Immature natural killer cell (primary cell): ENCODE results near the gene SPATS2L. TPM values are rescaled to one million over a fixed set of nuclear protein-coding genes. Genes with fewer than 3 reads are reported as not detected.

Source experiments
- DNase-seq, 3 donors: peaks; one replicate each; pipeline ENCODE4 v3.0.0; 2022; ENCODE audit warnings: mixed read lengths in 1 of 3
- H3K27ac Mint-ChIP-seq, 6 donors: one replicate each; pipeline ENCODE4 v1.8.0; 2020; ENCODE audit warnings: mixed read lengths in 6 of 6, mild to moderate bottlenecking in 5 of 6, inconsistent platforms in 4 of 6, moderate library complexity in 3 of 6
- H3K27me3 Mint-ChIP-seq, 3 donors: one replicate each; pipeline ENCODE4 v1.8.0; 2020 to 2021; ENCODE audit warnings: low read depth in 3 of 3, mild to moderate bottlenecking in 3 of 3, mixed read lengths in 3 of 3, moderate library complexity in 3 of 3, inconsistent platforms in 1 of 3
- H3K36me3 Mint-ChIP-seq, 3 donors: one replicate each; pipeline ENCODE4 v1.8.0; 2020; ENCODE audit warnings: mixed read lengths in 3 of 3, inconsistent platforms in 2 of 3, mild to moderate bottlenecking in 2 of 3
- H3K4me1 Mint-ChIP-seq, 2 donors: one replicate each; pipeline ENCODE4 v1.8.0; 2020; ENCODE audit warnings: inconsistent platforms in 2 of 2, mild to moderate bottlenecking in 2 of 2, mixed read lengths in 2 of 2, moderate library complexity in 1 of 2
- H3K4me3 Mint-ChIP-seq, 5 donors: one replicate each; pipeline ENCODE4 v1.8.0; 2020; ENCODE audit warnings: mild to moderate bottlenecking in 5 of 5, mixed read lengths in 5 of 5, inconsistent platforms in 3 of 5, moderate library complexity in 3 of 5
- H3K9me3 Mint-ChIP-seq, 6 donors: one replicate each; pipeline ENCODE4 v1.8.0; 2020; ENCODE audit warnings: mild to moderate bottlenecking in 6 of 6, mixed read lengths in 6 of 6, inconsistent platforms in 4 of 6, moderate library complexity in 3 of 6
- polyA plus RNA-seq, 3 donors: library from polyadenylated mRNA; unstranded; fragments of 300-500 nt; fragmentation: Illumina TruSeq; gene quantifications; one replicate each; pipeline ENCODE4 v1.2.3, GENCODE V29; 2021

Gene SPATS2L
- polyA plus RNA-seq, 3 donors from 2014 or later = 3.4 to 3.9 TPM; not detected in 1

GRCh38 chr2:200452377-200452776, 145.9 kb downstream of the SPATS2L start:
- Mint-ChIP-seq H3K27ac (no peak overlapping the region), H3K4me1 (no peaks in the 10 kb centered on the region), H3K27me3 (peaks cover 0 to 4% (median 0%) of the 10 kb centered on the region in 3 donors), H3K9me3 (peaks cover 0 to 1% (median 0%) of the 10 kb centered on the region in 6 donors), H3K36me3 (peaks cover 0 to 3% (median 0%) of the 10 kb centered on the region in 3 donors), H3K4me3 (no peak overlapping the region)
- no peak for DNase-seq

DNA sequence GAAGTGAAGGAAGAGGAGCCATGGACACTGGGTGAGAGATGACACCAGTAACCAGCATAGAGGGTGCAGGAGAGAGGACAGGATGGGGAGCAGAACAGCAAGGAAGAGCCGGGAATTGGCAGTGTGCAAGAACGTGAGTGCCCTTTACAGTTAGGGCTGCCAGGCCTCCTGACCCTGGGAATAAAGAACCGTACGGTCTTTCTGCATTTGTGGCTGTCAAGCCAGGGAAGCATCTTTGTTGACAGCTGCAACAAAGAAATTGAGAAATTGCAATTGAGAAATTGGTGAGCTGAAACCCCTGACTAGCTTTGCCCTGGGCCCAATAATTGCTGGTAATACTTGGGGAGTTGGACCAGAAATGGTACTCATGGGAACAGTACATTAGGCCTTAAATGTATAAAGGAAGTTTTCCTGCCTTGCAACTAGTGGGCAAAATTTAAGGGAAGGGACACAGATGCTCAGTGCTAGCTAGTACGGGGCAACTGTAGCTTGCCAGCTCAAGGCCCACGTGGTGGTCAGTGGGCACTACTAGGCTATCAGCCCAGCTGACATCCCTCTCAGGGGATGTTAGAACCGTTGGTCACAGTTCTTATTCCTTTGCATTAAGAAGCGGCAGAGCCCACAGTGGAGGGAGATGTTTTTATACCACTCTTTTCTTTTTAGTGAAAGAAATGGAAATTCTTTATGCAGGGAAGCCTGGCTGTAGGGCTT, 146.8 kb downstream of the SPATS2L start:
- Mint-ChIP-seq H3K27ac (no peak overlapping the region), H3K9me3 (peaks cover 0 to 1% (median 0%) of the 10 kb centered on the region in 6 donors), H3K27me3 (peaks cover 0 to 4% (median 0%) of the 10 kb centered on the region in 3 donors), H3K4me3 (no peak overlapping the region), H3K36me3 (peaks cover 0 to 3% (median 0%) of the 10 kb centered on the region in 3 donors), H3K4me1 (no peaks in the 10 kb centered on the region)
- DNase-seq = no peak

DNA sequence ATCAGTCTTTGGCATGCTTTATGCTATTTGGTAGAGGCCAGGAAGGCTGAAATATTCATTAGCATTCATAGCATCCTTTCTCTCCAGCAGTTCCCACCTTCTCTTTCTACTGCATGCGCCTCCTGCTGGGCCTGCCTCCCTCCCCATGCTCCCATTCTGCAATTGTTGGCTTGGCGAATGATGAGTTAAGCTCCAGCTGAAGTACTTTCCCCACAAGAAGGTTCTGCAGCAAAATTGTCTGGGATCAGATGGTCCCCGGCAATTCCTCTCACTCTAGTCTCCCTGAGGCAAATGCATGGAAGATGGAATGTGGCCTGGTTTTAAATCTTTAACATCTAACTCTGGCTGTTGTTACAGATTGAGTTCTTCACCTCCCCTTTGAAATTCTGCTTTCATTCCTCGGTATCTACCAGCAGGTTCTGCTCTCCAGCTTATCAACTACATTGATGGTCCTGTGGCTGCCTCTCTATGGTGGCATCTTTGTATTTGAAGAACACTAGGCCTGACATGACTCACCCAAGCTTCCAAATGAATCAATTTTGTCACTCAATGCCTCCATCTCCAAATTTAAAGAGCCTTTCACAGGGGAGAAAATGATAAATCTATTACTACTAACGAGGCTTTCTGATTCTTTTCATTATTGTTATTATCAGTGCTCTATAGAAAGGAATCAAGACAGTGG, 147.5 kb downstream of the SPATS2L start:
- Mint-ChIP-seq H3K4me1 (no peaks in the 10 kb centered on the region), H3K36me3 (peaks cover 0 to 3% (median 0%) of the 10 kb centered on the region in 3 donors), H3K27me3 (peaks cover 0 to 4% (median 0%) of the 10 kb centered on the region in 3 donors), H3K27ac (no peak overlapping the region), H3K4me3 (no peak overlapping the region), H3K9me3 (peaks cover 0 to 1% (median 0%) of the 10 kb centered on the region in 6 donors)
- no peak for DNase-seq

DNA sequence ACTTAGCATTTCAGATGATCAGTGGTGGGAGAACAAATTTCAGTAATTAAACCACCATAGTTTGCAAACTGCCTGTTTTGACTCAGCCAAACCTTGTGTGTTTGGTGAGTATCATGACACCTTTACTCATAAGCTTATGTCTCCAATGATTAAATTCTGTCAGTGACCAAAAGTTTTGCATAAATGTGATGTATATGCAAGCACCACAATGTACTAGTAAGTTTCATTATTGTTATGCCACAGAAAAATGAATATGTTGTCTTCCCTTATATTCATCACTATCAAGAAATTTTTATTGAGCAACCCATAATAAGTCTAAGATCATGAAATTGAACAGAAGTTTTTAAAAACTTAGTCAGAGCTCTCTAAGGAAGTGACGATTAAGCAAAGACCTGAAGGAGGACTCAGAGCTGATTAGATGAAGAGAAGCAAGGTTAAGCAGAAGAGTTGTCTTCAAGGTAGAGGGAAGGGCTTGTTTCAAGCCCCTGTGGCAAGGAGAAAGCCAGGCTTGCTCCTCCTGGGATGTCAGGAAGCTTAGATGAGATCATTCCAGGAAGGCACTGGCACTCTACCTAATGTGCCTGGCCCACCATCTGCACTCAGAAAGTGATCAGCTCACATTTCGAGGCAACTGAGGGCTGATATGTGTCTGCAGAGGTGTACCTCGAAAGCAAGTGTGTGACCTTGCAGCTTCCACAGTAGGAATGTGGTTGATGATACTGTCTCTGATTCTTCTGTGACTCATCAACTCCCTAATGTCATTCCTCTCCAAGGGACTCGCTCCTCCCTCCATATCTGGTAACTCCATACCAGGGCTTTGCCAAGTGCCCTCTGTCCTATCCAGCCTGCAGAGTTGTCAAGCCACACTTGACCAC, 148.7 kb downstream of the SPATS2L start:
- DNase-seq = no peak
- H3K27me3 Mint-ChIP-seq = peaks cover 0 to 4% (median 0%) of the 10 kb centered on the region in 3 donors
- H3K27ac Mint-ChIP-seq = no peak overlapping the region
- peaks cover 0 to 1% (median 0%) of the 10 kb centered on the region in 6 donors for H3K9me3 Mint-ChIP-seq
- no peak overlapping the region for H3K4me3 Mint-ChIP-seq
- peaks cover 0 to 3% (median 0%) of the 10 kb centered on the region in 3 donors for H3K36me3 Mint-ChIP-seq
- H3K4me1 Mint-ChIP-seq = no peaks in the 10 kb centered on the region

- H3K27ac Mint-ChIP-seq = no peak overlapping the region
- peaks cover 0 to 4% (median 0%) of the 10 kb centered on the region in 3 donors for H3K27me3 Mint-ChIP-seq
- peaks cover 0 to 1% (median 0%) of the 10 kb centered on the region in 6 donors for H3K9me3 Mint-ChIP-seq
- no peak overlapping the region for H3K4me3 Mint-ChIP-seq
- no peak for DNase-seq
- no peaks in the 10 kb centered on the region for H3K4me1 Mint-ChIP-seq
- H3K36me3 Mint-ChIP-seq = peaks cover 0 to 3% (median 0%) of the 10 kb centered on the region in 3 donors
Observed at GRCh38 chr2:200455958-200456421, 149.5 kb downstream of the SPATS2L start.

- Mint-ChIP-seq H3K27ac (no peak overlapping the region), H3K36me3 (peaks cover 0 to 3% (median 0%) of the 10 kb centered on the region in 3 donors), H3K4me3 (no peak overlapping the region), H3K4me1 (peaks cover 0 to under 1% of the 10 kb centered on the region in 2 donors), H3K9me3 (peaks cover 0 to 1% (median 0%) of the 10 kb centered on the region in 6 donors), H3K27me3 (peaks cover 0 to 4% (median 0%) of the 10 kb centered on the region in 3 donors)
- DNase-seq = no peak
Observed at GRCh38 chr2:200456567-200456966, 150.1 kb downstream of the SPATS2L start.

- Mint-ChIP-seq H3K27me3 (peaks cover 0 to 2% (median 2%) of the 10 kb centered on the region in 3 donors), H3K36me3 (peaks cover 0 to 16% (median 0%) of the 10 kb centered on the region in 3 donors), H3K4me3 (no peak overlapping the region), H3K9me3 (no peaks in the 10 kb centered on the region), H3K4me1 (peaks cover 8 to 10% of the 10 kb centered on the region in 2 donors), H3K27ac (no peak overlapping the region)
- DNase-seq = no peak
Observed at GRCh38 chr2:200459101-200459500, 152.6 kb downstream of the SPATS2L start.

DNA sequence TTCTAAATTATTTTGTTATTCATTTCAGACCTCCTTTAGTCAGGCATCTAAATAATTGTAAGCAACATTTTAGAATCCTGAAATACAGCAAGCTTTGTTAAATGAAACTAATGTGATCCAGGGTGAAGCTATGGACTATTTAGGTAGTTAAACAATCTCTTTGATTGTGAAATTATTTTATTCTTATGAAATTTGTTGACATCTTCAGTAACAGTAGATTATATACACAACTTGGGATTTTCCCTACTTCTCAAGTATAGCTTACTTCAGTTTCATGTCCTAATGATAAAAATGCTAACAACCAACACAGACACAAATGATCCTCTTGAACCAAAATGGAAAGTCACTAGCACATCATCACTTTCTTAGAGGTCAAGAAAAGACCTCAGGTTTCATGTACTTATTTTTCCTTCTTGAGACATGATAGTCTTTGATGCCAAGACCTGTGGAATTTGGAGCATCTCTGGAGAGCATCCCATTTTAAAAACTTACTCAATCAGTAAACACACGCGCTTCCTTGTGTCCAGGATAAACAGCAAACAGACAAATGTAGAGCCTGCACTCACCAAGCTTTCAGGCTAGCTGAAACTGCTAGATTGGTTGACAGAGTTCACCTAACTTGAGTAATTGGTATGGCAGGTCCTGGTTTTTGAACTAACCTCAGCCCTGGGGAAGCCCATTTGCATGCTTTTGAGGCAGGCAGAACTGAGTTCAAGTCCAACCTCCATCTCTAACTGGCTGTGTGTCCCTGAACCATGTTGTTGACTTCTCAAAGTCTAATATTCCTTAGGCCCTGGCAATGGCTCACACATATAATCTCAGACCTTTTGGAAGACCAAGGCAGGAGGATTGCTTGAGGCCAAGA, 155.6 kb downstream of the SPATS2L start:
- no peaks in the 10 kb centered on the region for H3K9me3 Mint-ChIP-seq
- H3K36me3 Mint-ChIP-seq = peaks cover 0 to 12% (median 0%) of the 10 kb centered on the region in 3 donors
- no peak overlapping the region for H3K4me3 Mint-ChIP-seq
- peaks cover 0 to 2% (median 0%) of the 10 kb centered on the region in 3 donors for H3K27me3 Mint-ChIP-seq
- peaks cover 10 to 15% of the 10 kb centered on the region in 2 donors for H3K4me1 Mint-ChIP-seq
- H3K27ac Mint-ChIP-seq = no peak overlapping the region
- no peak for DNase-seq

DNA sequence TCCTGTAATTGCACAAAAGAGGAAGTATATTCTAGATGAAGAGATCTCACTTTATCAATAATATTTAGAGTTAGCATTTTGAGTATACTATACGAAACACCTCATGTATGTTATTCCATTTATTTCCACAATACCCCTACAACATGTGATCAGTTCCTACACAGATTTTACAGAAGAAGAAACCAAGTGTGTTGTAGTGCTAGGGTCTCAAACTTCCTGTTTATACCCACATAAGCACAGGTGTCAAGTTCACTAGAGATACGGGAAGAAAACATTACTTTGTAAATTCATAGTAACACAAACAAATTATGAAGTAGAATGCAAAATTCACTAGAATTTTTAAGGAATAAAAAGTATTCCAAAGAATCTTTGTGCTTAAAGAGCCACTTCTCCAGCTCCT, 157.0 kb downstream of the SPATS2L start:
- Mint-ChIP-seq H3K9me3 (no peaks in the 10 kb centered on the region), H3K27ac (no peak overlapping the region), H3K36me3 (peaks cover 0 to 12% (median 0%) of the 10 kb centered on the region in 3 donors), H3K4me1 (peaks cover 10 to 29% of the 10 kb centered on the region in 2 donors), H3K27me3 (peaks cover 0 to 2% (median 0%) of the 10 kb centered on the region in 3 donors), H3K4me3 (no peak overlapping the region)
- no peak for DNase-seq

DNA sequence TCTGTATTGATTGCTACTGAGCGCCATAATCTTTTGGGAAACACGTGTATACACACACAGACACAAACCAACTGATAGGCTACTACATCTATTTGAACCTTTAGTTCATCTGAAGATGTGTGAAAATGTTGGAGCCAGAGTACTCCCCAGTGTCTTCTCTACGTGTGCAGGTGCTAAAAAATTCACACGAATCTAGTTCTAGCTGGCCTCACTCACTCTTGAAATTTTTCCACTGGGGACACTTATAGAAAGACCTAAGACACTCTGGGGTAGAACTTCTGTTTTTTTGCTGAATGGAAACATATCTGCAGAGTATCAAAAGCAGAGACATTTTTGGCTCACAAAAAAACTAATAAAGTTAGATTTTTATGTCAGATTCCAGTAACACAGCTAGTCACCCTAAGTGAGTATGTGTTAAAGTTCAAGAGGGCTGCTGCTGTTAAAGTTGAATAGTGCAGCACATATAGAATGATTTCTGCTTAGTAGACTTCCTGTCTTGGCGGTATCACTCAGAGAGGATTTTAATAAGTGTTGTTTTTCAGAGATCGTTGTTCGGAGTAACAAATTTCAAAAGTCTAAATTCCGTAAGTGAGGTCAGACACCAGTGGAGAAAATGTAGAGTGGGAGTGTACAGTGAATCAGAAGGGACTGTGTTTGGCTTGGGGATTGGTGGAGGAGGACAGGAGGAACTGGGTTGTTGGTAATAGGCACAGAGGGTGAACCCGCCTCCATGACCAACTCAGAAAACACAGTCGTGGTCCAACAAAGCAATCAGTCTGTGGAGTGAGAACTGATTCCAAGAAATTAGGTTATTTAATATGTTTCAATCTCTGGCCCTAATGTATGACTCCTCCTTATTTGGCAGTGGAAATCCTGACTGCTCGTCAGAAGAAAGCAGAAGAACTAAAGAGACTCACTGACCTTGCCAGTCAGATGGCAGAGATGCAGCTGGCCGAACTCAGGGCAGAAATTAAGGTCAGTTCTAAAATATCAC, 160.2 kb downstream of the SPATS2L start:
- Mint-ChIP-seq H3K36me3 (peaks cover 0 to 12% (median 0%) of the 10 kb centered on the region in 3 donors), H3K27me3 (peaks cover 0 to 2% (median 0%) of the 10 kb centered on the region in 3 donors), H3K27ac (peak overlapping the region in 5 of 6 donors; percentile 61 to 89 (median 88)), H3K9me3 (no peaks in the 10 kb centered on the region), H3K4me3 (peak overlapping the region in 4 of 5 donors; percentile 58 to 86 (median 66)), H3K4me1 (peaks cover 15 to 31% of the 10 kb centered on the region in 2 donors)
- peak in 1 of 3 donors; percentile 45 for DNase-seq

GRCh38 chr2:200467806-200468681, 161.6 kb downstream of the SPATS2L start:
- peak overlapping the region in 5 of 6 donors; percentile 66 to 89 (median 72) for H3K27ac Mint-ChIP-seq
- H3K4me1 Mint-ChIP-seq = peaks cover 12 to 29% of the 10 kb centered on the region in 2 donors
- peaks cover 0 to under 1% (median 0%) of the 10 kb centered on the region in 3 donors for H3K27me3 Mint-ChIP-seq
- no peaks in the 10 kb centered on the region for H3K9me3 Mint-ChIP-seq
- peak in 1 of 3 donors; percentile 22 for DNase-seq
- peak overlapping the region in 2 of 5 donors; percentile 33 to 39 for H3K4me3 Mint-ChIP-seq
- H3K36me3 Mint-ChIP-seq = peaks cover 0 to 5% (median 0%) of the 10 kb centered on the region in 3 donors
